ENCODE data around the gene TMEM91.

- TF ChIP-seq CTCF (IDR thresholded peaks at IDR 0.05; ENCODE audit: insufficient read depth, low read depth, low read length) (no peak), EZH2 (IDR thresholded peaks at IDR 0.05; ENCODE audit: insufficient read depth, low read length) (no peak)
Observed at GRCh38 chr19:41407271-41407670, 30.9 kb downstream of the TMEM91 start.
